AG04450 (cell line): Measurements from ENCODE around the gene GRB14. TPM values are rescaled to one million over a fixed set of nuclear protein-coding genes. Genes with fewer than 3 reads are reported as not detected.

ENCODE experiments used
- CTCF ChIA-PET: fragments of 300-600, 350-600 bp; formaldehyde crosslinking; extraction: SDS; loops from one replicate; lab custom pipeline; 2022; ENCODE audit warnings: antibody characterized with exemption, inconsistent platforms; lab: Charles Lee
- POLR2A ChIA-PET: fragments of 350-600 bp; formaldehyde crosslinking; extraction: SDS; loops from one replicate; lab custom pipeline; 2021; ENCODE audit warnings: antibody characterized with exemption, inconsistent platforms; lab: Yijun Ruan, JAX
- DNase-seq: peaks from one replicate; pipeline ENCODE4 v3.0.0-alpha.2; 2011; ENCODE audit warnings: low read depth, low spot score
- H3K27ac ChIP-seq: one replicate; pipeline ENCODE4 v1.5.1; 2012; ENCODE audit warnings: low read depth, low read length, control low read depth
- H3K27me3 ChIP-seq: one replicate; pipeline ENCODE4 v1.6.0; 2012; ENCODE audit warnings: low read length; ENCODE audit not compliant: control insufficient read depth, insufficient read depth
- H3K4me3 ChIP-seq: 2 replicates; pipeline ENCODE4 v1.5.1; 2011; ENCODE audit warnings: mild to moderate bottlenecking, low read depth, low read length, control low read depth
- H3K9me3 ChIP-seq: 2 replicates; pipeline ENCODE4 v1.5.1; 2012; ENCODE audit warnings: low read length; ENCODE audit not compliant: control insufficient read depth, insufficient read depth
- polyA plus RNA-seq: library from polyadenylated mRNA; depleted of rRNA; stranded (reverse); fragments of >200 nt; gene quantifications from 2 replicates; pipeline ENCODE4 v1.2.3, GENCODE V29; 2011
- TF ChIP-seq, protein P1 (sequence below): IDR thresholded peaks from 2 replicates; pipeline ENCODE4 v1.5.1; 2011; ENCODE audit warnings: low read depth, low read length, control low read depth, inconsistent platforms

The GRB14 gene
- polyA plus RNA-seq, 1 experiment = not detected

GRCh38 chr2:164569378-164569777 lies 51.9 kb downstream of the GRB14 start:
- ChIA-PET CTCF (interaction anchor here (0.6 to 1.7 kb wide), 4 partner anchors 9 to 226 kb away, joined by 3 to 13 read pairs (median 4); no protein-coding TSS in a partner anchor), POLR2A (no interaction called here)
- no peaks in the 10 kb centered on the region for H3K27me3 ChIP-seq
- TF ChIP-seq, protein P1, sequence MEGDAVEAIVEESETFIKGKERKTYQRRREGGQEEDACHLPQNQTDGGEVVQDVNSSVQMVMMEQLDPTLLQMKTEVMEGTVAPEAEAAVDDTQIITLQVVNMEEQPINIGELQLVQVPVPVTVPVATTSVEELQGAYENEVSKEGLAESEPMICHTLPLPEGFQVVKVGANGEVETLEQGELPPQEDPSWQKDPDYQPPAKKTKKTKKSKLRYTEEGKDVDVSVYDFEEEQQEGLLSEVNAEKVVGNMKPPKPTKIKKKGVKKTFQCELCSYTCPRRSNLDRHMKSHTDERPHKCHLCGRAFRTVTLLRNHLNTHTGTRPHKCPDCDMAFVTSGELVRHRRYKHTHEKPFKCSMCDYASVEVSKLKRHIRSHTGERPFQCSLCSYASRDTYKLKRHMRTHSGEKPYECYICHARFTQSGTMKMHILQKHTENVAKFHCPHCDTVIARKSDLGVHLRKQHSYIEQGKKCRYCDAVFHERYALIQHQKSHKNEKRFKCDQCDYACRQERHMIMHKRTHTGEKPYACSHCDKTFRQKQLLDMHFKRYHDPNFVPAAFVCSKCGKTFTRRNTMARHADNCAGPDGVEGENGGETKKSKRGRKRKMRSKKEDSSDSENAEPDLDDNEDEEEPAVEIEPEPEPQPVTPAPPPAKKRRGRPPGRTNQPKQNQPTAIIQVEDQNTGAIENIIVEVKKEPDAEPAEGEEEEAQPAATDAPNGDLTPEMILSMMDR = no peak
- H3K27ac ChIP-seq = no peak overlapping the region
- H3K4me3 ChIP-seq = no peak overlapping the region
- no peak for DNase-seq
- no peaks in the 10 kb centered on the region for H3K9me3 ChIP-seq

DNA sequence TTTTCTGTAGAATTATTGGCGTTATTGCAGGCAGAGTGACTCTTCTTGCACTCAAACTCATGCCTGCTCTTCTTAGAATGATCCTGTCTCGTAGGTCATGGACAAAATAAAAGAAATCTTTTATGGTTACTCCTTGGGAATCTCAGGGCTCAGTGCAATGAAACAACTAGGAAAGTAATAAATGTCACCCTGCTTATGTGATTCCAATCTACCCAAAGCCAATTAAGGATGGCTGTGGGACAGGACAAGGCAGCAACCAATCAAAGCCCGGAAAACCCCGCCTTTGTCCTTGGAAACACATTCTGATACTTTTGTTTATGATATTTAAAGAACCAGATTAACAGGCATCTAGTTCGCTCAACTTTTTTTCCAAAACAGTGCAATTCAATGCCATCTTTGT lies 53.0 kb downstream of the GRB14 start:
- Histone ChIP-seq H3K27ac (no peak overlapping the region), H3K4me3 (no peak overlapping the region), H3K27me3 (no peaks in the 10 kb centered on the region), H3K9me3 (no peaks in the 10 kb centered on the region)
- POLR2A ChIA-PET = no interaction called here
- no peak for DNase-seq
- CTCF ChIA-PET = interaction anchor here (1.7 kb wide), 1 partner anchor 8 kb away, joined by 13 read pairs; no protein-coding TSS in a partner anchor
- TF ChIP-seq, protein P1 = no peak

- ChIA-PET CTCF (interaction anchor here (0.6 kb wide), 1 partner anchor 149 kb away, joined by 3 read pairs; no protein-coding TSS in a partner anchor), POLR2A (no interaction called here)
- TF ChIP-seq, protein P1 = no peak
- no peak overlapping the region for H3K27ac ChIP-seq
- no peaks in the 10 kb centered on the region for H3K27me3 ChIP-seq
- DNase-seq = no peak
- no peak overlapping the region for H3K4me3 ChIP-seq
- H3K9me3 ChIP-seq = no peaks in the 10 kb centered on the region
Observed at GRCh38 chr2:164567335-164567989, 53.8 kb downstream of the GRB14 start.

DNA sequence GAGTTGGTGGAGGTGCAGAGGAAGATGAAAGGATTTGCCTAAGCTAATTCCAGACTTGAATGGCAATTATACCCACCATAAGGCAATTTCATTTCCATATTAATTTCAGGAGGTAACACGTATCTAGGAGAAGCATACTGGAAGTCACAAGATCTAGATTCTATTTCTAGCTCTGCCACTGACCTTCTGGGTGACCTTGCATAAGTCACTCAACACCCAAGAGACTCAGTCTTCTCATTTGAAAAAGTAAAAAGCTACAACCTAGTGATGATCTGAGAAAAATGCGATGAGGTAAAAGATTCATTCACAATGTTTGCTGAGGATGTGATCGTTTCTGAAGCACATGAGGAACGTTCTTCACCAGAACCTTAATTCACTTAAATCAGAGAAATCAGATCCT lies 55.9 kb downstream of the GRB14 start:
- Histone ChIP-seq H3K4me3 (no peak overlapping the region), H3K9me3 (no peaks in the 10 kb centered on the region), H3K27me3 (no peaks in the 10 kb centered on the region), H3K27ac (no peak overlapping the region)
- no peak for DNase-seq
- ChIA-PET POLR2A (no interaction called here), CTCF (interaction anchor here (1.6 kb wide), 1 partner anchor 151 kb away, joined by 6 read pairs; no protein-coding TSS in a partner anchor)
- TF ChIP-seq, protein P1 = no peak

DNA sequence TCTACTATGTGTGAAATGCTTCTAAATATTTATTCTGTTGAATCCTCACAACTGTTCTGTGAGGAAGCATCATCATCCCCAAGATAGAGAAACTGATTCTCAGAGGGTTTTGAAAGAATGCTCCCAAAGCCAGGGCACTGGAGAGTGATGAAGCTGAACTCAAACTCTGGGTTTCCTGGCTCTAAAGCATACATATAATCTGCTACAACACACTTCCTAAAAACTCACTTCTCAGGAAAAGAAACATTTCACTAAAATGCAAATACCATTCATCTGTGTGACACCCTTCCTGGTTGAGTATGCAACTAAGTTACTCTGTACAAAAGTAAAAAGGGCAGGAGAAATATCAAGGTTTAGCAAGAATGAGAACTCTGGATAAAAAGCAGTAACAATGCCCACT lies 58.6 kb downstream of the GRB14 start:
- DNase-seq = no peak

More for the DNA sequence above, 58.6 kb downstream of the GRB14 start:
- Histone ChIP-seq H3K4me3 (no peak overlapping the region), H3K27ac (no peak overlapping the region), H3K9me3 (no peaks in the 10 kb centered on the region), H3K27me3 (no peaks in the 10 kb centered on the region)
- ChIA-PET POLR2A (no interaction called here), CTCF (interaction anchor here (4.5 kb wide), 1 partner anchor 152 kb away, joined by 177 read pairs; no protein-coding TSS in a partner anchor)
- TF ChIP-seq, protein P1 = no peak
